K562 (cell line): Measurements from ENCODE around the gene ATE1. TPM values are rescaled to one million over a fixed set of nuclear protein-coding genes. Genes with fewer than 3 reads are reported as not detected.
A peak's percentile ranks its signal among the peaks of the same experiment; 100 is the strongest.

Source experiments
- ATAC-seq: fragments of 200-7000 bp; cut with Tn5 transposase; 3 replicates; pipeline ENCODE4 v1.9.1; 2020; ENCODE audit warnings: moderate library complexity
- BruUV-seq: library from RNA; stranded (reverse); fragments of 400-500 nt; replicated peaks from 2 replicates; lab custom pipeline; 2021; lab: Mats Ljungman, UMichigan
- CTCF ChIA-PET: fragments of 300-600 bp; formaldehyde crosslinking; extraction: SDS; loops from one replicate; lab custom pipeline; 2021; ENCODE audit warnings: low intra/inter-chr PET ratio; lab: Yijun Ruan, JAX
- POLR2A ChIA-PET: fragments of 300-600, 350-650 bp; sonication (Branson Sonifier 250); formaldehyde crosslinking; extraction: SDS; loops from one replicate; lab custom pipeline; 2021; ENCODE audit warnings: antibody characterized with exemption, inconsistent platforms; lab: Yijun Ruan, JAX
- DNase-seq, 4 experiments: peaks; one replicate each; pipeline versions ENCODE4 v3.0.0 to v3.0.0-alpha.2; 2011 to 2018; ENCODE audit warnings: low spot score in 3 of 4, mixed read lengths in 3 of 4; ENCODE audit errors: extremely low read depth in 1 of 4
- FAIRE-seq: peaks from 2 replicates; lab custom pipeline; 2011; peaks lifted over from hg19 to GRCh38; lab: Jason Lieb, UNC
- H2AFZ ChIP-seq: 2 replicates; pipeline ENCODE4 v1.6.0; 2011; ENCODE audit warnings: low read depth, low read length, control low read depth, inconsistent platforms
- H3K27ac ChIP-seq: fragments of 200-600 bp; 3 replicates; pipeline ENCODE4 v1.8.0; 2011; ENCODE audit warnings: low read depth, mild to moderate bottlenecking, control low read depth, inconsistent platforms, low read length, moderate library complexity, mixed read lengths; ENCODE audit errors: extremely low read depth
- H3K27me3 ChIP-seq, 2 experiments: fragments of 300-600 bp in 1 of 2; 2 replicates in 1 of 2; 3 replicates in 1 of 2; pipeline versions ENCODE4 v1.6.0 to v1.8.0; 2011; ENCODE audit warnings: inconsistent platforms in 2 of 2, low read length in 2 of 2, mild to moderate bottlenecking in 1 of 2, mixed read lengths in 1 of 2, moderate library complexity in 1 of 2; ENCODE audit not compliant: control insufficient read depth in 2 of 2, insufficient read depth in 2 of 2
- H3K36me3 ChIP-seq: fragments of 300-600 bp; 3 replicates; pipeline ENCODE4 v1.8.0; 2011; ENCODE audit warnings: mild to moderate bottlenecking, low read length, inconsistent platforms; ENCODE audit not compliant: control insufficient read depth, insufficient read depth
- H3K4me1 ChIP-seq, 2 experiments: fragments of 200-600 bp in 1 of 2; replicated peaks in 1 of 2; 2 replicates in 1 of 2; 3 replicates in 1 of 2; pipeline versions ENCODE4 v1.5.1 to v1.8.0; 2011; ENCODE audit warnings: inconsistent platforms in 2 of 2, low read length in 2 of 2, mild to moderate bottlenecking in 1 of 2, mixed read lengths in 1 of 2, moderate library complexity in 1 of 2; ENCODE audit not compliant: control insufficient read depth in 2 of 2, insufficient read depth in 2 of 2
- H3K4me2 ChIP-seq: 2 replicates; pipeline ENCODE4 v1.6.1; 2011; ENCODE audit warnings: low read length, control low read depth, inconsistent platforms, mixed read lengths; ENCODE audit not compliant: insufficient read depth
- H3K4me3 ChIP-seq: fragments of 200-600 bp; sonication (generic), shearing (Covaris generic); 2 replicates; pipeline ENCODE4 v1.5.1; 2016; ENCODE audit warnings: control low read depth, inconsistent platforms
- H3K79me2 ChIP-seq: fragments of 200-600 bp; 3 replicates; pipeline ENCODE4 v1.8.0; 2011; ENCODE audit warnings: low read length, inconsistent platforms; ENCODE audit not compliant: control insufficient read depth, insufficient read depth
- H3K9ac ChIP-seq, 2 experiments: 2 replicates each; pipeline versions ENCODE4 v1.6.0 to v1.6.1; 2011; ENCODE audit warnings: low read depth in 2 of 2, low read length in 2 of 2, control low read depth in 1 of 2, inconsistent platforms in 1 of 2, mild to moderate bottlenecking in 1 of 2, mixed read lengths in 1 of 2; ENCODE audit not compliant: insufficient read depth in 1 of 2
- H3K9me1 ChIP-seq: one replicate; pipeline ENCODE4 v1.6.0; 2011; ENCODE audit warnings: inconsistent platforms, mild to moderate bottlenecking, low read length, moderate library complexity; ENCODE audit not compliant: control insufficient read depth, insufficient read depth
- H3K9me3 ChIP-seq: replicated peaks from 2 replicates; pipeline ENCODE4 v1.5.1; 2011; ENCODE audit warnings: low read depth, low read length, inconsistent platforms; ENCODE audit not compliant: control insufficient read depth, insufficient read depth
- H4K20me1 ChIP-seq: replicated peaks from 2 replicates; pipeline ENCODE4 v1.6.1; 2011; ENCODE audit warnings: low read length, inconsistent platforms, mixed read lengths; ENCODE audit not compliant: control insufficient read depth, insufficient read depth
- C11orf30 ChIP-seq: fragments of 450-650 bp; IDR thresholded peaks from 2 replicates; pipeline ENCODE4 v1.6.1; 2016; ENCODE audit warnings: low read depth, mild to moderate bottlenecking
- CEBPZ ChIP-seq: fragments of 150-350 bp; IDR thresholded peaks from 2 replicates; pipeline ENCODE4 v1.6.1; 2014; ENCODE audit warnings: low read depth, mild to moderate bottlenecking, low read length, borderline replicate concordance
- DDX20 ChIP-seq: fragments of 450-650 bp; IDR thresholded peaks from 2 replicates; pipeline ENCODE4 v1.6.1; 2016; ENCODE audit warnings: missing genetic modification characterization, low read depth, mild to moderate bottlenecking, missing compliant biosample characterization, moderate library complexity
- FOXK2 ChIP-seq, 2 experiments: fragments of 450-650 bp; IDR thresholded peaks in 1 of 2; conservative IDR thresholded peaks in 1 of 2; 2 replicates each; pipeline ENCODE4 v1.6.1; 2016; ENCODE audit warnings: low read depth in 2 of 2, mild to moderate bottlenecking in 1 of 2
- GABPB1 ChIP-seq: sonication (generic); formaldehyde crosslinking; IDR thresholded peaks from 2 replicates; pipeline ENCODE4 v1.8.0; 2022; ENCODE audit warnings: mild to moderate bottlenecking, missing genetic modification reagents
- GATAD2B ChIP-seq: fragments of 450-650 bp; IDR thresholded peaks from 2 replicates; pipeline ENCODE4 v1.6.1; 2017; ENCODE audit warnings: mild to moderate bottlenecking, borderline replicate concordance
- RERE ChIP-seq: sonication (generic); formaldehyde crosslinking; IDR thresholded peaks from 2 replicates; pipeline ENCODE4 v1.8.0; 2023; ENCODE audit warnings: missing genetic modification reagents, mild to moderate bottlenecking, borderline replicate concordance
- TAF9B ChIP-seq: fragments of 450-650 bp; IDR thresholded peaks from 2 replicates; pipeline ENCODE4 v1.6.1; 2018; ENCODE audit warnings: mild to moderate bottlenecking; ENCODE audit not compliant: partially characterized antibody
- THRA ChIP-seq: fragments of 450-650 bp; IDR thresholded peaks from 2 replicates; pipeline ENCODE4 v1.6.1; 2017; ENCODE audit warnings: mild to moderate bottlenecking, moderate library complexity
- ZNF140 ChIP-seq: fragments of 250-450 bp; sonication (Bioruptor Pico); IDR thresholded peaks from 2 replicates; pipeline ENCODE4 v1.8.0; 2021; ENCODE audit warnings: moderate library complexity, mild to moderate bottlenecking, inconsistent platforms
- ZNF316 ChIP-seq: fragments of 450-650 bp; IDR thresholded peaks from 2 replicates; pipeline ENCODE4 v1.6.1; 2016
- ZNF785 ChIP-seq: fragments of 250-450 bp; sonication (Bioruptor Pico); IDR thresholded peaks from 2 replicates; pipeline ENCODE4 v1.4.0; 2020; ENCODE audit warnings: mild to moderate bottlenecking
- WGBS: fragments of 100-300 bp; shearing (Covaris generic); methylation state at CpG from one replicate; pipeline ENCODE4 v1.1.6; 2016; ENCODE audit warnings: low coverage, mixed read lengths; ENCODE audit not compliant: insufficient coverage; ENCODE audit errors: missing lambda C conversion rate; 5-methylcytosine and 5-hydroxymethylcytosine counted together
- in situ Hi-C: fragments of 300-500 bp; cut with MboI; formaldehyde crosslinking; loops from 4 replicates; pipeline ENCODE4 v1.15.0; 2018; ENCODE audit warnings: inconsistent platforms, mixed read lengths
- intact Hi-C: fragments of 100-400 bp; cut with micrococcal nuclease; formaldehyde crosslinking; loops from 2 replicates; pipeline ENCODE4 v1.14.2; 2022
- polyA plus RNA-seq, 8 experiments: library from polyadenylated mRNA; depleted of rRNA in 4 of 8; stranded (reverse) in 5 of 8; unstranded in 3 of 8; fragments of >200 nt; fragmentation: Nextera tagmentation in 2 of 8; fragmentation: Illumina TruSeq in 1 of 8; extraction: Ambion mirVana in 2 of 8; extraction: Trizol in 1 of 8; gene quantifications; 2 replicates each; pipeline versions ENCODE4 v1.2.1 to v1.2.3, GENCODE V29; 2011 to 2014; ENCODE audit warnings: inconsistent platforms in 1 of 8, missing spikeins in 1 of 8
- total RNA-seq, 7 experiments: library from RNA; depleted of rRNA in 6 of 7; stranded (reverse); fragments of >200 nt in 6 of 7; fragmentation: Illumina TruSeq in 2 of 7; extraction: Trizol in 2 of 7; gene quantifications; 2 replicates each; pipeline versions ENCODE4 v1.2.1 to v1.2.3, GENCODE V29; 2011 to 2021; ENCODE audit warnings: low replicate concordance in 1 of 7

The ATE1 gene
- total and polyA plus RNA-seq, 9 of the 15 experiments (the other 6 are each of a cell fraction or from before 2014, with no cell fraction given) = 3.0 to 14.2 (median 8.8) TPM

GRCh38 chr10:121722665-121723064 is 205.2 kb downstream of the ATE1 start:
- intact Hi-C loops (no loop called here), in situ Hi-C loops (no loop called here)
- Histone ChIP-seq H3K4me1 (no peaks in the 10 kb centered on the region), H3K27ac (no peak overlapping the region), H3K9me1 (no peaks in the 10 kb centered on the region), H3K36me3 (no peaks in the 10 kb centered on the region), H3K79me2 (no peaks in the 10 kb centered on the region), H3K27me3 (peaks cover 3 to 20% of the 10 kb centered on the region in 2 experiments; a peak in 3 of 5 replicates), H3K9me3 (no peaks in the 10 kb centered on the region), H3K4me2 (no peak overlapping the region), H3K9ac (no peak overlapping the region), H2AFZ (no peak overlapping the region), H3K4me3 (no peak overlapping the region), H4K20me1 (no peaks in the 10 kb centered on the region)
- POLR2A ChIA-PET = no interaction called here
- ATAC-seq = no peak
- TF ChIP-seq ZNF316 = peak; percentile 35; the same call in 1 of the 2 replicates
- no peak for TF ChIP-seq GABPB1 (CRISPR knock-in tag)
- no peak for TF ChIP-seq CEBPZ
- TF ChIP-seq DDX20 (tag) = no peak
- TF ChIP-seq FOXK2 (conservative IDR thresholded peaks at IDR 0.05 in 1 of 2, IDR thresholded peaks at IDR 0.05 in 1 of 2; ENCODE audit: low read depth in 2 of 2) = no peak
- TF ChIP-seq ZNF785 = no peak
- TF ChIP-seq C11orf30 = peak; percentile 7; the same call in 1 of the 2 replicates
- no peak for TF ChIP-seq TAF9B
- no peak for TF ChIP-seq THRA
- no peak for TF ChIP-seq ZNF140 (CRISPR knock-in tag)
- TF ChIP-seq GATAD2B = no peak
- no peak for TF ChIP-seq RERE (CRISPR knock-in tag)
- WGBS = 4% methylated on average over 3 of the region's 3 CpGs
- no peak for FAIRE-seq
- no TSS peak for BruUV-seq
- DNase-seq = no peak
- CTCF ChIA-PET = no interaction called here
